HEK293 (cell line): Measurements from ENCODE around the gene WLS.

Source experiments
- BCL6B ChIP-seq: fragments of 450-650 bp; formaldehyde crosslinking; IDR thresholded peaks from 2 replicates; pipeline ENCODE4 v1.5.1; 2017; ENCODE audit warnings: missing biosample characterization, missing genetic modification characterization
- YY1 ChIP-seq: fragments of 450-650 bp; formaldehyde crosslinking; IDR thresholded peaks from 2 replicates; pipeline ENCODE4 v1.5.1; 2018; ENCODE audit warnings: missing biosample characterization, missing genetic modification characterization
- ZNF549 ChIP-seq: fragments of 450-650 bp; IDR thresholded peaks from 2 replicates; pipeline ENCODE4 v1.5.1; 2018; ENCODE audit warnings: missing biosample characterization, missing genetic modification characterization, mild to moderate bottlenecking, inconsistent platforms, moderate library complexity
- ZNF580 ChIP-seq: fragments of 450-650 bp; formaldehyde crosslinking; IDR thresholded peaks from 2 replicates; pipeline ENCODE4 v1.5.1; 2016; ENCODE audit warnings: missing biosample characterization, missing genetic modification characterization
- TF ChIP-seq, protein P1 (sequence below): fragments of 450-650 bp; formaldehyde crosslinking; IDR thresholded peaks from 2 replicates; pipeline ENCODE4 v1.5.1; 2016; ENCODE audit warnings: missing biosample characterization, missing genetic modification characterization

GRCh38 chr1:68198752-68199151 is 33.6 kb downstream of the WLS start:
- TF ChIP-seq ZNF549 (tag by site-specific recombination) (no peak), YY1 (tag by site-specific recombination) (no peak), BCL6B (no peak), ZNF580 (no peak)
- TF ChIP-seq, protein P1, sequence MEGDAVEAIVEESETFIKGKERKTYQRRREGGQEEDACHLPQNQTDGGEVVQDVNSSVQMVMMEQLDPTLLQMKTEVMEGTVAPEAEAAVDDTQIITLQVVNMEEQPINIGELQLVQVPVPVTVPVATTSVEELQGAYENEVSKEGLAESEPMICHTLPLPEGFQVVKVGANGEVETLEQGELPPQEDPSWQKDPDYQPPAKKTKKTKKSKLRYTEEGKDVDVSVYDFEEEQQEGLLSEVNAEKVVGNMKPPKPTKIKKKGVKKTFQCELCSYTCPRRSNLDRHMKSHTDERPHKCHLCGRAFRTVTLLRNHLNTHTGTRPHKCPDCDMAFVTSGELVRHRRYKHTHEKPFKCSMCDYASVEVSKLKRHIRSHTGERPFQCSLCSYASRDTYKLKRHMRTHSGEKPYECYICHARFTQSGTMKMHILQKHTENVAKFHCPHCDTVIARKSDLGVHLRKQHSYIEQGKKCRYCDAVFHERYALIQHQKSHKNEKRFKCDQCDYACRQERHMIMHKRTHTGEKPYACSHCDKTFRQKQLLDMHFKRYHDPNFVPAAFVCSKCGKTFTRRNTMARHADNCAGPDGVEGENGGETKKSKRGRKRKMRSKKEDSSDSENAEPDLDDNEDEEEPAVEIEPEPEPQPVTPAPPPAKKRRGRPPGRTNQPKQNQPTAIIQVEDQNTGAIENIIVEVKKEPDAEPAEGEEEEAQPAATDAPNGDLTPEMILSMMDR (tag by site-specific recombination), result no peak
